ENCODE measurements around the gene PDZK1.

Gene PDZK1

GRCh38 chr1:145692785-145693443 lies 14.3 kb downstream of the PDZK1 start:
- no peaks in the 10 kb centered on the region for H3F3A ChIP-seq (ENCODE audit: insufficient read depth, low read length)
- no peaks in the 10 kb centered on the region for H3K9me3 ChIP-seq (ENCODE audit: low read length)
- H3K79me2 ChIP-seq (ENCODE audit: insufficient read depth, low read length): no peaks in the 10 kb centered on the region
- no peak overlapping the region for H3K4me2 ChIP-seq (ENCODE audit: low read length)
- H3K27me3 ChIP-seq (ENCODE audit: insufficient read depth, low read length): no peaks in the 10 kb centered on the region
- no peak overlapping the region for H3K9ac ChIP-seq (ENCODE audit: low read length)
- no peak overlapping the region for H2AFZ ChIP-seq (ENCODE audit: low read length)
- no peaks in the 10 kb centered on the region for H3K4me1 ChIP-seq (ENCODE audit: insufficient read depth, low read length, severe bottlenecking)
- no peak for TF ChIP-seq EZH2 (IDR thresholded peaks at IDR 0.05; ENCODE audit: borderline replicate concordance, low read length)
- TF ChIP-seq CTCF (IDR thresholded peaks at IDR 0.05; ENCODE audit: low read length): no peak
- H4K20me1 ChIP-seq (ENCODE audit: insufficient read depth, low read length): no peaks in the 10 kb centered on the region
- H3K36me3 ChIP-seq (ENCODE audit: insufficient read depth, low read length): no peaks in the 10 kb centered on the region
- H3K9me2 ChIP-seq (ENCODE audit: low read depth, low read length): no peaks in the 10 kb centered on the region
- no peak overlapping the region for H3K27ac ChIP-seq (ENCODE audit: low read depth, low read length, poor library complexity, severe bottlenecking)
- no peak overlapping the region for H3K4me3 ChIP-seq (ENCODE audit: low read depth, low read length, poor library complexity, severe bottlenecking)

DNA sequence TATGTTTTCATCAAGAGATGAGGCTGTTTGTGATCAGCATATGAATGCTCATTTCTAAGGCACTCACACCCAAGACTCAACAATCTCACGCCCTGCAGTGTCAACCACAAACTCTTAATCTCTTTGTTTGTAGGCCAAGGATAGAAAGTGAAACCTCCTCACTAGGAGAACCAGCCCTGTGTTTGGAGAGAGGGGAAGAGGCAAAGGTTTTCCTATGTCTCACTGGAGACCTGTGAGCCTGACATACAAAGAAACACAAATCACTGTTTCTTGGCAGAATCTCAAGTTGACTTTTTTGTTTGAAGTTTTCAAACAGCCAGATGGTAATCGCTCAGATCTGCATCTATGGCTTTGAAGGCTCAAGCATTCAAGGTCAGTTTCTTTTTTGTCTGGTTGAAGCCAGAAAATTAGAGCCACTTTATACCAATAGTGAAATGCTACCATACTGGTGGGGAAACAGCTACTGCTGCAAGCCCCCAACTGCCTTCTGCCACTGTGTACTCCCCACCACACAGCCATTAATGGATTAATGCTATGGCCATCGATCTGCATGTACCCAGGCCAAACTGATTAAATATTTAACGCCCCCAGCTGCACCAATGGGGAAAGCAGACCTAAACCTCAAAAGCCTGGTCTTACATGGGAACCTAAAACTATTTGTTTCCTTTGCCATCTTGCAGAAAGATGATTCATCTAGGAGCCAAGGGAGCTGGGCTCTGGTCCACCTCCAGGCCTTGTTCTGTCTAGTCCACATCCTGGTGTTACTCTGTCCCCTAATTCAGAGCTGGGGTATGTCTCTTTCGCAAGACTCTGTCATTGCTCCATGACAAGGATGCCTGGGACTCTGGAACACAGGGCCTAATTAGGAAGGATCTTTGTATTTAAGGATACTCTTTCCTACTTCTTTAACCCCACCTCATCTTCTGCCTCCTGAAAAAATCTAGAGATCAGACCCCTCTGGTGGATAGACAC lies 16.3 kb downstream of the PDZK1 start:
- Histone ChIP-seq H3K79me2 (ENCODE audit: insufficient read depth, low read length) (no peaks in the 10 kb centered on the region), H3F3A (ENCODE audit: insufficient read depth, low read length) (no peaks in the 10 kb centered on the region), H3K4me3 (ENCODE audit: low read depth, low read length, poor library complexity, severe bottlenecking) (no peak overlapping the region), H3K9me2 (ENCODE audit: low read depth, low read length) (no peaks in the 10 kb centered on the region), H3K4me2 (ENCODE audit: low read length) (no peak overlapping the region), H3K27me3 (ENCODE audit: insufficient read depth, low read length) (no peaks in the 10 kb centered on the region), H2AFZ (ENCODE audit: low read length) (no peak overlapping the region), H3K36me3 (ENCODE audit: insufficient read depth, low read length) (no peaks in the 10 kb centered on the region), H3K4me1 (ENCODE audit: insufficient read depth, low read length, severe bottlenecking) (no peaks in the 10 kb centered on the region), H4K20me1 (ENCODE audit: insufficient read depth, low read length) (no peaks in the 10 kb centered on the region), H3K27ac (ENCODE audit: low read depth, low read length, poor library complexity, severe bottlenecking) (no peak overlapping the region), H3K9ac (ENCODE audit: low read length) (no peak overlapping the region), H3K9me3 (ENCODE audit: low read length) (no peaks in the 10 kb centered on the region)
- TF ChIP-seq EZH2 (IDR thresholded peaks at IDR 0.05; ENCODE audit: borderline replicate concordance, low read length) (no peak), CTCF (IDR thresholded peaks at IDR 0.05; ENCODE audit: low read length) (no peak)

- Histone ChIP-seq H4K20me1 (ENCODE audit: insufficient read depth, low read length) (no peaks in the 10 kb centered on the region), H3K36me3 (ENCODE audit: insufficient read depth, low read length) (no peaks in the 10 kb centered on the region), H3K79me2 (ENCODE audit: insufficient read depth, low read length) (no peaks in the 10 kb centered on the region), H3K4me2 (ENCODE audit: low read length) (no peak overlapping the region), H2AFZ (ENCODE audit: low read length) (no peak overlapping the region), H3F3A (ENCODE audit: insufficient read depth, low read length) (no peaks in the 10 kb centered on the region), H3K9me3 (ENCODE audit: low read length) (no peaks in the 10 kb centered on the region), H3K9me2 (ENCODE audit: low read depth, low read length) (no peaks in the 10 kb centered on the region), H3K27me3 (ENCODE audit: insufficient read depth, low read length) (no peaks in the 10 kb centered on the region), H3K4me3 (ENCODE audit: low read depth, low read length, poor library complexity, severe bottlenecking) (no peak overlapping the region), H3K9ac (ENCODE audit: low read length) (no peak overlapping the region), H3K27ac (ENCODE audit: low read depth, low read length, poor library complexity, severe bottlenecking) (no peak overlapping the region), H3K4me1 (ENCODE audit: insufficient read depth, low read length, severe bottlenecking) (no peaks in the 10 kb centered on the region)
- TF ChIP-seq EZH2 (IDR thresholded peaks at IDR 0.05; ENCODE audit: borderline replicate concordance, low read length) (no peak), CTCF (IDR thresholded peaks at IDR 0.05; ENCODE audit: low read length) (no peak)
Observed at GRCh38 chr1:145689922-145690321, 17.2 kb downstream of the PDZK1 start.

All from OCI-LY1 (cell line).